Measurements from ENCODE around the gene TSC1. TPM values are rescaled to one million over a fixed set of nuclear protein-coding genes. Genes with fewer than 3 reads are reported as not detected.

Gene TSC1
- total and polyA plus RNA-seq, 2 experiments from 2014 or later: 19.5 to 47.8 TPM

- no peak overlapping the region for H3K27ac ChIP-seq
- H3K27me3 ChIP-seq: no peaks in the 10 kb centered on the region
- DNase-seq (ENCODE audit: low spot score): no peak
- no peak for TF ChIP-seq CTCF (IDR thresholded peaks at IDR 0.05; ENCODE audit: poor library complexity)
- TF ChIP-seq EZH2phosphoT487 (IDR thresholded peaks at IDR 0.05; ENCODE audit: low read depth, severe bottlenecking, unreplicated experiment): no peak
- TF ChIP-seq EZH2 (IDR thresholded peaks at IDR 0.05; ENCODE audit: borderline replicate concordance): no peak
- H3K9me3 ChIP-seq (ENCODE audit: low read depth): no peaks in the 10 kb centered on the region
- no peak overlapping the region for H3K4me3 ChIP-seq
- H3K36me3 ChIP-seq (replicated peaks; ENCODE audit: insufficient read depth, low read depth): no peaks in the 10 kb centered on the region
- H3K4me1 ChIP-seq (ENCODE audit: insufficient read depth): peaks cover 4% of the 10 kb centered on the region
- 84% methylated on average over 7 of the region's 7 CpGs for WGBS (ENCODE audit: low lambda C conversion rate, missing lambda C conversion rate)
- no peaks in the 10 kb centered on the region for H3K9me2 ChIP-seq (replicated peaks; ENCODE audit: insufficient read depth)
- no peaks in the 10 kb centered on the region for H4K20me1 ChIP-seq (ENCODE audit: insufficient read depth, poor library complexity, severe bottlenecking)
- no peaks in the 10 kb centered on the region for H3K79me2 ChIP-seq
- no peak overlapping the region for H3K4me2 ChIP-seq
- H2AFZ ChIP-seq: no peak overlapping the region
Observed at GRCh38 chr9:132880324-132880661, 64.1 kb downstream of the TSC1 start.

GRCh38 chr9:132879457-132880323, 64.7 kb downstream of the TSC1 start:
- Histone ChIP-seq H3K4me3 (no peak overlapping the region), H3K9me2 (replicated peaks; ENCODE audit: insufficient read depth) (no peaks in the 10 kb centered on the region), H3K4me1 (ENCODE audit: insufficient read depth) (peaks cover 4% of the 10 kb centered on the region), H3K79me2 (no peaks in the 10 kb centered on the region), H3K9me3 (ENCODE audit: low read depth) (no peaks in the 10 kb centered on the region), H4K20me1 (ENCODE audit: insufficient read depth, poor library complexity, severe bottlenecking) (no peaks in the 10 kb centered on the region), H2AFZ (peak overlapping the region; percentile 100), H3K36me3 (replicated peaks; ENCODE audit: insufficient read depth, low read depth) (no peaks in the 10 kb centered on the region), H3K4me2 (peak overlapping the region; percentile 96), H3K27ac (no peak overlapping the region), H3K27me3 (no peaks in the 10 kb centered on the region)
- no peak for TF ChIP-seq EZH2phosphoT487 (IDR thresholded peaks at IDR 0.05; ENCODE audit: low read depth, severe bottlenecking, unreplicated experiment)
- TF ChIP-seq CTCF (IDR thresholded peaks at IDR 0.05; ENCODE audit: poor library complexity): no peak
- no peak for TF ChIP-seq EZH2 (IDR thresholded peaks at IDR 0.05; ENCODE audit: borderline replicate concordance)
- 95% methylated on average over 6 of the region's 6 CpGs for WGBS (ENCODE audit: low lambda C conversion rate, missing lambda C conversion rate)
- DNase-seq (ENCODE audit: low spot score): no peak

- peak within 1 kb of the TSS; percentile 96 for H3K4me2 ChIP-seq
- H3K9me2 ChIP-seq (replicated peaks; ENCODE audit: insufficient read depth): no peaks in the 10 kb centered on the region
- H3K79me2 ChIP-seq: no peaks in the 10 kb centered on the region
- TF ChIP-seq EZH2phosphoT487 (IDR thresholded peaks at IDR 0.05; ENCODE audit: low read depth, severe bottlenecking, unreplicated experiment) (no peak), EZH2 (IDR thresholded peaks at IDR 0.05; ENCODE audit: borderline replicate concordance) (no peak), CTCF (IDR thresholded peaks at IDR 0.05; ENCODE audit: poor library complexity) (no peak)
- DNase-seq (ENCODE audit: low spot score): peak; percentile 84
- peak within 1 kb of the TSS; percentile 96 for H3K4me3 ChIP-seq
- 23% methylated on average over 27 of the region's 42 CpGs for WGBS (ENCODE audit: low lambda C conversion rate, missing lambda C conversion rate)
- peak within 1 kb of the TSS; percentile 100 for H2AFZ ChIP-seq
- H3K36me3 ChIP-seq (replicated peaks; ENCODE audit: insufficient read depth, low read depth): no peaks in the 10 kb centered on the region
- H4K20me1 ChIP-seq (ENCODE audit: insufficient read depth, poor library complexity, severe bottlenecking): no peaks in the 10 kb centered on the region
- peak within 1 kb of the TSS; percentile 90 for H3K27ac ChIP-seq
- no peaks in the 10 kb centered on the region for H3K9me3 ChIP-seq (ENCODE audit: low read depth)
- H3K27me3 ChIP-seq: no peaks in the 10 kb centered on the region
- H3K4me1 ChIP-seq (ENCODE audit: insufficient read depth): peaks cover 4% of the 10 kb centered on the region
Observed at GRCh38 chr9:132878695-132879456, 65.5 kb downstream of the TSC1 start, which contains the start of gene SPACA9. TSS of gene SPACA9 (plus strand) at chr9:132878898. CDS start at chr9:132883948, 5,050 bp downstream.
